NCI-H2227 (cell line): Measurements from ENCODE around the gene RALB.
"Not testable (repeated sequence)": the region's sequence is repeated elsewhere in the genome, so short reads cannot be mapped to it uniquely, and the experiment has no call there.

ENCODE experiments used
- DNase-seq: peaks from one replicate; lab custom pipeline; 2025; ENCODE audit not compliant: unreplicated experiment; lab: John Stamatoyannopoulos, UW

Gene RALB

GRCh38 chr2:120313695-120314615 lies 61.3 kb downstream of the RALB start:
- DNase-seq: no peak

- no peak for DNase-seq
Measured at GRCh38 chr2:120314690-120315366, 62.2 kb downstream of the RALB start.

GRCh38 chr2:120315367-120316033 lies 62.8 kb downstream of the RALB start:
- no peak for DNase-seq

GRCh38 chr2:120316071-120316470 lies 63.4 kb downstream of the RALB start:
- DNase-seq: no peak

GRCh38 chr2:120316528-120317179 lies 64.0 kb downstream of the RALB start:
- no peak for DNase-seq

GRCh38 chr2:120317180-120317533 lies 64.5 kb downstream of the RALB start:
- DNase-seq: no peak

GRCh38 chr2:120317916-120318315 lies 65.3 kb downstream of the RALB start:
- no peak for DNase-seq

- DNase-seq: no peak
Measured at GRCh38 chr2:120318626-120319025, 66.0 kb downstream of the RALB start.

- DNase-seq: no peak
Measured at GRCh38 chr2:120319123-120319522, 66.5 kb downstream of the RALB start.

- DNase-seq: no peak
Measured at GRCh38 chr2:120319686-120320317, 67.2 kb downstream of the RALB start.

GRCh38 chr2:120320318-120320851 lies 67.7 kb downstream of the RALB start:
- DNase-seq: no peak

GRCh38 chr2:120320887-120321556 lies 68.4 kb downstream of the RALB start:
- DNase-seq: not testable (repeated sequence)

GRCh38 chr2:120321721-120322284 lies 69.2 kb downstream of the RALB start:
- no peak for DNase-seq

- DNase-seq: no peak
Measured at GRCh38 chr2:120322329-120322728, 69.7 kb downstream of the RALB start.

GRCh38 chr2:120323214-120323613 lies 70.6 kb downstream of the RALB start:
- DNase-seq: no peak

GRCh38 chr2:120323807-120324399 lies 71.3 kb downstream of the RALB start:
- DNase-seq: no peak

- no peak for DNase-seq
Measured at GRCh38 chr2:120324933-120325332, 72.3 kb downstream of the RALB start.

- DNase-seq: no peak
Measured at GRCh38 chr2:120326066-120326465, 73.4 kb downstream of the RALB start.
